ENCODE measurements around the gene SLC7A1.

DNA sequence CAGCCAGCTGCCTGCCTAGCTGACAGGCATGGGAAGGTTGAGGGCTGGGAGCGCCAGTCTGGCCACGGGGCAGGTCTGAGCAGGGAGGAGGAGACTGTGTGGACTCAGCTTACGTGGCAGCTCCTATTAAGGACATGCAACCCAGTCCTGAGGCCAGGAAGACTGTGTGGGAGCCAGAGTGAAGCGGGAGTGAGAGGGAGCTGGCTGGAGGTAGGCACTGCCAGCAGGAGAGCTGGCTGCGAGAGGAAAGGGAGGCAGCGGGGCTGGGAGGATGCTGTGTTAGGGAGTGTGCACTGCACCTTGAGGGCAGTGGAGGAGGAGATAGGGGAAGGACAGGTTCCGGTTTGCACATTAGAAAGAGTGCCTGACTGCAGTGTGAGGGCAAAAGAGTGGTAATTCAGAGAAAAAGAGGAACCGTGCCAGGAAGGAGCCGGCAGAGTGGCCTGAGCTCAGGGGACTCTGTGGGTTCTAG, 99.2 kb downstream of the SLC7A1 start:
- TF ChIP-seq, protein P1, sequence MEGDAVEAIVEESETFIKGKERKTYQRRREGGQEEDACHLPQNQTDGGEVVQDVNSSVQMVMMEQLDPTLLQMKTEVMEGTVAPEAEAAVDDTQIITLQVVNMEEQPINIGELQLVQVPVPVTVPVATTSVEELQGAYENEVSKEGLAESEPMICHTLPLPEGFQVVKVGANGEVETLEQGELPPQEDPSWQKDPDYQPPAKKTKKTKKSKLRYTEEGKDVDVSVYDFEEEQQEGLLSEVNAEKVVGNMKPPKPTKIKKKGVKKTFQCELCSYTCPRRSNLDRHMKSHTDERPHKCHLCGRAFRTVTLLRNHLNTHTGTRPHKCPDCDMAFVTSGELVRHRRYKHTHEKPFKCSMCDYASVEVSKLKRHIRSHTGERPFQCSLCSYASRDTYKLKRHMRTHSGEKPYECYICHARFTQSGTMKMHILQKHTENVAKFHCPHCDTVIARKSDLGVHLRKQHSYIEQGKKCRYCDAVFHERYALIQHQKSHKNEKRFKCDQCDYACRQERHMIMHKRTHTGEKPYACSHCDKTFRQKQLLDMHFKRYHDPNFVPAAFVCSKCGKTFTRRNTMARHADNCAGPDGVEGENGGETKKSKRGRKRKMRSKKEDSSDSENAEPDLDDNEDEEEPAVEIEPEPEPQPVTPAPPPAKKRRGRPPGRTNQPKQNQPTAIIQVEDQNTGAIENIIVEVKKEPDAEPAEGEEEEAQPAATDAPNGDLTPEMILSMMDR (CRISPR knock-in tag; IDR thresholded peaks at IDR 0.05): no peak
- TF ChIP-seq ZNF790 (CRISPR knock-in tag; IDR thresholded peaks at IDR 0.05; ENCODE audit: borderline replicate concordance) (no peak), FOXM1 (CRISPR knock-in tag; IDR thresholded peaks at IDR 0.05) (no peak), ZNF713 (CRISPR knock-in tag; IDR thresholded peaks at IDR 0.05) (no peak), ZNF674 (CRISPR knock-in tag; IDR thresholded peaks at IDR 0.05; ENCODE audit: low read depth) (no peak), POLR2A (IDR thresholded peaks at IDR 0.05; ENCODE audit: insufficient read depth in 1 of 2, low read depth in 2 of 2, low read length in 2 of 2) (no peak), TGIF2 (CRISPR knock-in tag; IDR thresholded peaks at IDR 0.05) (no peak), ZNF33A (CRISPR knock-in tag; IDR thresholded peaks at IDR 0.05; ENCODE audit: borderline replicate concordance) (no peak), EP300 (IDR thresholded peaks at IDR 0.05; ENCODE audit: low read depth in 2 of 2, low read length in 2 of 2) (no peak), EP300 (CRISPR knock-in tag; IDR thresholded peaks at IDR 0.05; ENCODE audit: borderline replicate concordance) (no peak)
- TF ChIP-seq, protein P2, sequence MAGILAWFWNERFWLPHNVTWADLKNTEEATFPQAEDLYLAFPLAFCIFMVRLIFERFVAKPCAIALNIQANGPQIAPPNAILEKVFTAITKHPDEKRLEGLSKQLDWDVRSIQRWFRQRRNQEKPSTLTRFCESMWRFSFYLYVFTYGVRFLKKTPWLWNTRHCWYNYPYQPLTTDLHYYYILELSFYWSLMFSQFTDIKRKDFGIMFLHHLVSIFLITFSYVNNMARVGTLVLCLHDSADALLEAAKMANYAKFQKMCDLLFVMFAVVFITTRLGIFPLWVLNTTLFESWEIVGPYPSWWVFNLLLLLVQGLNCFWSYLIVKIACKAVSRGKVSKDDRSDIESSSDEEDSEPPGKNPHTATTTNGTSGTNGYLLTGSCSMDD (CRISPR knock-in tag; IDR thresholded peaks at IDR 0.05): no peak
